H9 (cell line): ENCODE data around the gene TRAF2. TPM values are rescaled to one million over a fixed set of nuclear protein-coding genes. Genes with fewer than 3 reads are reported as not detected.

Experiments used
- DNase-seq: peaks from one replicate; pipeline ENCODE4 v3.0.0-alpha.2; 2017
- H2AFZ ChIP-seq: one replicate; pipeline ENCODE4 v1.6.1; 2013; ENCODE audit warnings: mild to moderate bottlenecking, low read length, control low read depth, moderate library complexity
- H2AK5ac ChIP-seq: 2 replicates; pipeline ENCODE4 v1.6.1; 2013; ENCODE audit warnings: low read length, control low read depth, mixed read lengths; ENCODE audit not compliant: insufficient read length
- H2BK120ac ChIP-seq: one replicate; pipeline ENCODE4 v1.6.1; 2013; ENCODE audit warnings: low read depth, mild to moderate bottlenecking, low read length, control low read depth, inconsistent platforms; ENCODE audit not compliant: poor library complexity, severe bottlenecking
- H2BK12ac ChIP-seq: 2 replicates; pipeline ENCODE4 v1.6.1; 2013; ENCODE audit warnings: low read length, control low read depth, mixed read lengths, low read depth; ENCODE audit not compliant: insufficient read length
- H2BK15ac ChIP-seq: 2 replicates; pipeline ENCODE4 v1.6.1; 2013; ENCODE audit warnings: low read depth, low read length, control low read depth
- H2BK20ac ChIP-seq: one replicate; pipeline ENCODE4 v1.6.1; 2013; ENCODE audit warnings: low read depth, mild to moderate bottlenecking, low read length, control low read depth, inconsistent platforms; ENCODE audit not compliant: poor library complexity, severe bottlenecking
- H2BK5ac ChIP-seq: 2 replicates; pipeline ENCODE4 v1.6.1; 2013; ENCODE audit warnings: low read length, control low read depth, mixed read lengths; ENCODE audit not compliant: insufficient read length
- H3K14ac ChIP-seq: 2 replicates; pipeline ENCODE4 v1.6.1; 2013; ENCODE audit warnings: low read length, control low read depth; ENCODE audit not compliant: insufficient read depth
- H3K18ac ChIP-seq: 2 replicates; pipeline ENCODE4 v1.6.1; 2013; ENCODE audit warnings: low read depth, mild to moderate bottlenecking, mixed read lengths, low read length, control low read depth; ENCODE audit not compliant: insufficient read length
- H3K23ac ChIP-seq: 2 replicates; pipeline ENCODE4 v1.6.1; 2013; ENCODE audit warnings: low read length, control low read depth, mixed read lengths, low read depth; ENCODE audit not compliant: insufficient read length
- H3K23me2 ChIP-seq: 2 replicates; pipeline ENCODE4 v1.6.1; 2013; ENCODE audit warnings: low read depth, mild to moderate bottlenecking, mixed read lengths, low read length, control low read depth; ENCODE audit not compliant: insufficient read length, poor library complexity, severe bottlenecking
- H3K27ac ChIP-seq: 2 replicates; pipeline ENCODE4 v1.5.1; 2013; ENCODE audit warnings: low read length, control low read depth, mixed read lengths, low read depth; ENCODE audit not compliant: insufficient read length
- H3K27me3 ChIP-seq: 2 replicates; pipeline ENCODE4 v1.6.1; 2013; ENCODE audit warnings: low read length, control low read depth, inconsistent platforms; ENCODE audit not compliant: insufficient read depth
- H3K4ac ChIP-seq: 2 replicates; pipeline ENCODE4 v1.6.1; 2013; ENCODE audit warnings: low read depth, mild to moderate bottlenecking, control low read depth, inconsistent platforms, low read length, moderate library complexity
- H3K4me1 ChIP-seq: 2 replicates; pipeline ENCODE4 v1.6.1; 2013; ENCODE audit warnings: low read length, control low read depth, inconsistent platforms; ENCODE audit not compliant: insufficient read depth
- H3K4me2 ChIP-seq: 2 replicates; pipeline ENCODE4 v1.6.1; 2013; ENCODE audit warnings: low read length, control low read depth, mixed read lengths; ENCODE audit not compliant: insufficient read length, insufficient read depth
- H3K56ac ChIP-seq: 2 replicates; pipeline ENCODE4 v1.6.1; 2013; ENCODE audit warnings: low read depth, mild to moderate bottlenecking, mixed read lengths, low read length, control low read depth; ENCODE audit not compliant: insufficient read length
- H3K79me1 ChIP-seq: 2 replicates; pipeline ENCODE4 v1.6.1; 2013; ENCODE audit warnings: low read depth, mild to moderate bottlenecking, moderate library complexity, low read length, control low read depth, inconsistent platforms; ENCODE audit not compliant: insufficient read depth, poor library complexity, severe bottlenecking
- H3K79me2 ChIP-seq: 2 replicates; pipeline ENCODE4 v1.6.1; 2013; ENCODE audit warnings: low read length, control low read depth, inconsistent platforms; ENCODE audit not compliant: insufficient read depth
- H3K9ac ChIP-seq: 2 replicates; pipeline ENCODE4 v1.6.1; 2013; ENCODE audit warnings: low read length, control low read depth, mixed read lengths; ENCODE audit not compliant: insufficient read length; ENCODE audit errors: extremely low read depth
- H3K9me3 ChIP-seq: one replicate; pipeline ENCODE4 v1.6.1; 2013; ENCODE audit warnings: low read depth, low read length, inconsistent platforms; ENCODE audit not compliant: control insufficient read depth
- H3T11ph ChIP-seq: one replicate; pipeline ENCODE4 v1.6.1; 2013; ENCODE audit warnings: mild to moderate bottlenecking, low read length, control low read depth, inconsistent platforms
- H4K20me1 ChIP-seq: one replicate; pipeline ENCODE4 v1.6.1; 2013; ENCODE audit not compliant: control insufficient read depth, insufficient read length, insufficient read depth
- H4K5ac ChIP-seq: 2 replicates; pipeline ENCODE4 v1.6.1; 2013; ENCODE audit warnings: low read depth, mild to moderate bottlenecking, mixed read lengths, low read length, control low read depth; ENCODE audit not compliant: insufficient read length
- H4K8ac ChIP-seq: replicated peaks from 2 replicates; pipeline ENCODE4 v1.6.1; 2013; ENCODE audit warnings: low read length, control low read depth, mixed read lengths, low read depth; ENCODE audit not compliant: insufficient read length
- H4K91ac ChIP-seq: 2 replicates; pipeline ENCODE4 v1.6.1; 2013; ENCODE audit warnings: low read depth, mild to moderate bottlenecking, moderate library complexity, mixed read lengths, low read length, control low read depth; ENCODE audit not compliant: insufficient read length
- H3K27ac Mint-ChIP-seq, 3 experiments: 2 replicates in 2 of 3; 3 replicates in 1 of 3; pipeline ENCODE4 v1.8.0; 2020 to 2021; ENCODE audit warnings: mixed read lengths in 3 of 3, mild to moderate bottlenecking in 1 of 3, moderate library complexity in 1 of 3
- H3K27me3 Mint-ChIP-seq: 2 replicates; pipeline ENCODE4 v1.8.0; 2021; ENCODE audit warnings: low read depth, mild to moderate bottlenecking, moderate library complexity, mixed read lengths
- H3K36me3 Mint-ChIP-seq, 3 experiments: 2 replicates in 2 of 3; 3 replicates in 1 of 3; pipeline ENCODE4 v1.8.0; 2020 to 2021; ENCODE audit warnings: low read depth in 3 of 3, mixed read lengths in 3 of 3; ENCODE audit not compliant: insufficient read depth in 1 of 3
- H3K4me1 Mint-ChIP-seq, 2 experiments: 2 replicates each; pipeline ENCODE4 v1.8.0; 2020; ENCODE audit warnings: mixed read lengths in 2 of 2
- H3K4me3 Mint-ChIP-seq, 2 experiments: 2 replicates in 1 of 2; 3 replicates in 1 of 2; pipeline ENCODE4 v1.8.0; 2020 to 2021; ENCODE audit warnings: mild to moderate bottlenecking in 2 of 2, mixed read lengths in 2 of 2, moderate library complexity in 1 of 2
- H3K9me3 Mint-ChIP-seq, 2 experiments: 2 replicates in 1 of 2; 3 replicates in 1 of 2; pipeline ENCODE4 v1.8.0; 2020; ENCODE audit warnings: mild to moderate bottlenecking in 2 of 2, mixed read lengths in 2 of 2, moderate library complexity in 1 of 2
- CTCF ChIP-seq: fragments of 200-600 bp; sonication (generic); conservative IDR thresholded peaks from 3 replicates; pipeline ENCODE4 v1.8.0; 2021; ENCODE audit warnings: antibody characterized with exemption, mild to moderate bottlenecking
- WGBS: extraction: QIAGEN DNeasy Blood & Tissue Kit; methylation state at CpG from one replicate; pipeline ENCODE4 v1.1.7; 2013; ENCODE audit warnings: missing lambda C conversion rate, low lambda C conversion rate, mixed read lengths; ENCODE audit not compliant: insufficient read length; ENCODE audit errors: extremely low coverage; 5-methylcytosine and 5-hydroxymethylcytosine counted together
- total RNA-seq: library from RNA; stranded (reverse); gene quantifications from 2 replicates; pipeline ENCODE4 v1.2.1, GENCODE V29; 2021

TRAF2 gene
- total RNA-seq, 1 experiment from 2014 or later, result 48.8 TPM

GRCh38 chr9:136926749-136927148, 40.4 kb downstream of the TRAF2 start:
- no peak overlapping the region for H3K4me3 Mint-ChIP-seq
- Histone ChIP-seq H3K4me1 (no peaks in the 10 kb centered on the region), H2BK20ac (no peak overlapping the region), H4K5ac (no peak overlapping the region), H3K79me1 (no peaks in the 10 kb centered on the region), H4K91ac (no peak overlapping the region), H3K4ac (no peak overlapping the region), H3K9me3 (no peaks in the 10 kb centered on the region), H2AK5ac (no peak overlapping the region), H3K23me2 (no peaks in the 10 kb centered on the region), H3K27me3 (no peaks in the 10 kb centered on the region), H2AFZ (no peak overlapping the region), H3K14ac (no peak overlapping the region; the same call in 1 of the 2 replicates), H3K27ac (no peak overlapping the region), H2BK5ac (no peak overlapping the region), H2BK15ac (no peak overlapping the region), H3K18ac (no peak overlapping the region), H4K20me1 (no peaks in the 10 kb centered on the region), H3K79me2 (no peaks in the 10 kb centered on the region), H3T11ph (no peak overlapping the region), H2BK120ac (no peak overlapping the region), H3K56ac (no peak overlapping the region), H3K4me2 (no peak overlapping the region), H3K9ac (no peak overlapping the region), H2BK12ac (no peak overlapping the region), H4K8ac (no peak overlapping the region), H3K23ac (no peak overlapping the region)
- peak; percentile 18 for DNase-seq
- no peaks in the 10 kb centered on the region for H3K9me3 Mint-ChIP-seq
- TF ChIP-seq CTCF, result no peak
- no peaks in the 10 kb centered on the region for H3K27me3 Mint-ChIP-seq
- H3K36me3 Mint-ChIP-seq, result peaks cover 16 to 71% (median 53%) of the 10 kb centered on the region in 3 experiments; a peak in 6 of 7 replicates
- no peaks in the 10 kb centered on the region for H3K4me1 Mint-ChIP-seq
- no peak overlapping the region; a peak in 1 of 7 replicates for H3K27ac Mint-ChIP-seq
- no CpG with 5 or more reads among the region's 13 CpGs for WGBS
